Retina (tissue), 1 donor: Measurements from ENCODE around the gene TMEM232.

Experiments used
- DNase-seq: peaks from one replicate; pipeline ENCODE4 v3.0.0-alpha.2; 2016

The TMEM232 gene

DNA sequence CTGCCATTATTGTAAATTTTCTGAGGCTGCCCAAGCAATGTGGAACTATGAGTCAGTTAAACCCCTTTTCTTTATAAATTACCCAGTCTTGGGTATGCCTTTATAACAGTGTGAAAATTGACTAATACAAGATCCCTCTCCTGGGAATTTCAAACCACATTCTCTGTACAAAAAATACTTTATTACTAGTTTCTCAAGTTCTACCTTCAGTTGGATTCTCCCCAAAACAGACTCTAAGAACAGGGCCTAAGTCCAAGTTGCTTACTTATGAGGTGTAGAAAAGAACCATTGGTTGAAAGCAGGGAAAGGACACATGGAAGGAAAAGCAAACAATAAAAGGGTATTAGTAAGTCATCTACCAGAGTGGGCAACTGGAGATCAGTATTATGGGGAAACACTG is 343.2 kb downstream of the TMEM232 start:
- DNase-seq: no peak

GRCh38 chr5:110377943-110378342 is 348.5 kb downstream of the TMEM232 start:
- peak; percentile 22 for DNase-seq

DNA sequence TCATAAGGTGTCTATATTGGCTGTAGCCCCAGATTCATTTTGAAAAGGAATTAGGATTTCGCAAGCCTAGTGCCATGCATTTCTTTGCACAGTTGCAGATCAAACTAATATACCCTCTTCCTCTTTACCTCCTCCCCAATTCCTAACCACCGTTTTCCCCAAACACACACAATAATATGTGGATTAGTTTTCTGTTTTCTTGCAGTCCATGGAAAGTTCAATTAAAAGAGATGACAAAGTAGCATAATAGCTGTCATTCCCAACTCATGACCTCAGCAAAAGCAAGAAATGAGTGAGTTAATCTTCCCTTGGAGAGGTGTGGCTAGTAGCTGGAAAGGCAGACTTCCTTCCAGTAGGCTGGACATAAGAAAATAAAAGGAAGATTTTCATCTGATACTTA is 349.1 kb downstream of the TMEM232 start:
- no peak for DNase-seq

GRCh38 chr5:110376281-110376951 is 350.1 kb downstream of the TMEM232 start:
- DNase-seq: peak; percentile 52

- DNase-seq: no peak
These were observed 354.8 kb downstream of the TMEM232 start for GRCh38 chr5:110371725-110372041.

DNA sequence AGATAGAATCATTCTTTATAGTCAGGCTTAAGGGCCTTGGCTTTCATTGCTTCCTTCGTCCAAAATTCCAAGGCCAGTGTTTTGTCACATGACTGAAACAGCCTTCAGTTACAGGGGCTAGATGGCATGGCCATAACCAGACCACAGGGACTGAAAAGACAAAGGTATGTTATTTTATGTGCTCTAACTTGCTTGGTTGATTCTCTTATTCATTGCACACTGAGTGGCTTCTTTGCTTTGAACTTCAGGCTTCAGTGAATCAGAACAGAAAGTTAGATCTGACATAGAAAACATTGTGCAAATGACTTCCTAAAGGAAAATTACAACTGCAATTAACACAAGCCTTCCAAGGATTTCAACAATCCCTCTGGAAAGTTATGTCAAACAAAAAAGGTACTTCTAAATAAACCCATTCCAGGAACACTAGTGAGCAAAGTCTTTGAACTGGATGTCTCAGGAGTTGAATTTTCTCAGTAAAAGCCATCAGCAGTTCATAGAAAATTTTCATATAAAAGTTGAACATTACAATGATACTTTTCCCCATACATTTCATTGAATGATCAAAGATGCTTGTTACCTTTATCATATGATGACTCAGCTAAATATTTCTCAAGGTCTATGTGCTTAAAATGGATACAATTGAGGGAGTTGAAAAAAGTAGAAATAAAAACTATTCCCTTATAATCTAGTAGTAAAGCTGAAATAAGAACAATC is 355.3 kb downstream of the TMEM232 start:
- no peak for DNase-seq
